Spleen (tissue), 7 donors: ENCODE data around the gene BLOC1S2.

Experiments used
- CTCF ChIP-seq, 11 experiments: fragments of 200-600 bp in 7 of 11; fragments of 450-650 bp in 4 of 11; sonication (generic) in 4 of 11; IDR thresholded peaks in 8 of 11; conservative IDR thresholded peaks in 3 of 11; 1 replicate in 7 of 11; 2 replicates in 4 of 11; pipeline versions ENCODE4 v1.4.0 to v1.8.0; 2016 to 2021; ENCODE audit warnings: antibody characterized with exemption in 11 of 11, inconsistent platforms in 4 of 11, mild to moderate bottlenecking in 1 of 11
- POLR2AphosphoS5 ChIP-seq, 3 donors: sonication (generic); formaldehyde crosslinking; IDR thresholded peaks; one replicate each; pipeline ENCODE4 v1.5.1; 2017; ENCODE audit warnings: antibody characterized with exemption in 3 of 3
- donor health status: DM: no; HTN: no; CAD: no; lungs with moderate emphysema.
- donor health status: DM: no; HTN: no; CAD: no.
- donor health status: DM: no; HTN: no; CAD: no.

GRCh38 chr10:100288196-100288595 is 1.7 kb upstream of the BLOC1S2 start:
- TF ChIP-seq CTCF (IDR thresholded peaks at IDR 0.05 in 8 of 11, conservative IDR thresholded peaks at IDR 0.05 in 3 of 11) = no peak
- TF ChIP-seq POLR2AphosphoS5 (IDR thresholded peaks at IDR 0.05) = no peak
